Stimulated activated effector memory CD8-positive, alpha-beta T cell treated with anti-CD3 and anti-CD28 coated beads, Interleukin-12 subunit alpha, Interleukin-12 subunit beta, amount 100 ng/mL, for 72 hours (primary cell): ENCODE results near the gene COPE.

Experiments
- ATAC-seq: fragments of 150-1000 bp; cut with Tn5 transposase; 2 replicates; pipeline ENCODE4 v1.10.0; 2021
- DNase-seq, 2 donors: peaks; one replicate each; pipeline ENCODE4 v3.0.0; 2021 to 2022; ENCODE audit warnings: low spot score in 2 of 2
- H3K27ac Mint-ChIP-seq: one replicate; pipeline ENCODE4 v1.8.0; 2022; ENCODE audit warnings: mild to moderate bottlenecking, mixed read lengths
- H3K36me3 Mint-ChIP-seq: one replicate; pipeline ENCODE4 v1.8.0; 2022; ENCODE audit warnings: mild to moderate bottlenecking, mixed read lengths
- H3K4me1 Mint-ChIP-seq: one replicate; pipeline ENCODE4 v1.8.0; 2022; ENCODE audit warnings: mixed read lengths
- H3K4me3 Mint-ChIP-seq: one replicate; pipeline ENCODE4 v1.8.0; 2022; ENCODE audit warnings: mild to moderate bottlenecking, mixed read lengths
- H3K9me3 Mint-ChIP-seq: one replicate; pipeline ENCODE4 v1.8.0; 2022; ENCODE audit warnings: mixed read lengths

Gene COPE

GRCh38 chr19:18860725-18861124, 58.5 kb downstream of the COPE start:
- Mint-ChIP-seq H3K4me1 (no peaks in the 10 kb centered on the region), H3K9me3 (no peaks in the 10 kb centered on the region), H3K36me3 (peaks cover 93% of the 10 kb centered on the region), H3K4me3 (no peak overlapping the region), H3K27ac (peak overlapping the region; percentile 83)
- ATAC-seq (no peak), DNase-seq (no peak)

GRCh38 chr19:18860302-18860700, 58.9 kb downstream of the COPE start:
- Mint-ChIP-seq H3K27ac (no peak overlapping the region), H3K36me3 (peaks cover 93% of the 10 kb centered on the region), H3K4me3 (no peak overlapping the region), H3K4me1 (no peaks in the 10 kb centered on the region), H3K9me3 (no peaks in the 10 kb centered on the region)
- no peak for DNase-seq
- no peak for ATAC-seq

GRCh38 chr19:18859676-18860301, 59.4 kb downstream of the COPE start:
- peaks cover 93% of the 10 kb centered on the region for H3K36me3 Mint-ChIP-seq
- ATAC-seq (no peak), DNase-seq (no peak)
- no peak overlapping the region for H3K4me3 Mint-ChIP-seq
- H3K27ac Mint-ChIP-seq, result no peak overlapping the region
- H3K4me1 Mint-ChIP-seq, result no peaks in the 10 kb centered on the region
- H3K9me3 Mint-ChIP-seq, result no peaks in the 10 kb centered on the region

GRCh38 chr19:18858906-18859646, 60.1 kb downstream of the COPE start:
- DNase-seq, result no peak
- Mint-ChIP-seq H3K4me1 (no peaks in the 10 kb centered on the region), H3K9me3 (no peaks in the 10 kb centered on the region), H3K4me3 (no peak overlapping the region), H3K36me3 (peaks cover 93% of the 10 kb centered on the region), H3K27ac (no peak overlapping the region)
- ATAC-seq, result no peak

- no peak for ATAC-seq
- Mint-ChIP-seq H3K4me3 (no peak overlapping the region), H3K27ac (no peak overlapping the region), H3K4me1 (no peaks in the 10 kb centered on the region), H3K9me3 (no peaks in the 10 kb centered on the region), H3K36me3 (peaks cover 93% of the 10 kb centered on the region)
- no peak for DNase-seq
Measured at GRCh38 chr19:18857223-18857622, 62.0 kb downstream of the COPE start.

GRCh38 chr19:18856385-18857126, 62.6 kb downstream of the COPE start:
- no peak for DNase-seq
- Mint-ChIP-seq H3K4me3 (no peak overlapping the region), H3K9me3 (no peaks in the 10 kb centered on the region), H3K36me3 (peaks cover 93% of the 10 kb centered on the region), H3K4me1 (no peaks in the 10 kb centered on the region), H3K27ac (no peak overlapping the region)
- no peak for ATAC-seq

- H3K9me3 Mint-ChIP-seq, result no peaks in the 10 kb centered on the region
- H3K27ac Mint-ChIP-seq, result no peak overlapping the region
- DNase-seq (no peak), ATAC-seq (no peak)
- H3K4me1 Mint-ChIP-seq, result peaks cover 3% of the 10 kb centered on the region
- H3K36me3 Mint-ChIP-seq, result peaks cover 93% of the 10 kb centered on the region
- no peak overlapping the region for H3K4me3 Mint-ChIP-seq
Measured at GRCh38 chr19:18855647-18856384, 63.4 kb downstream of the COPE start.

GRCh38 chr19:18854982-18855381, 64.2 kb downstream of the COPE start:
- DNase-seq (no peak), ATAC-seq (no peak)
- Mint-ChIP-seq H3K27ac (no peak overlapping the region), H3K4me1 (peaks cover 12% of the 10 kb centered on the region), H3K9me3 (no peaks in the 10 kb centered on the region), H3K4me3 (no peak overlapping the region), H3K36me3 (peaks cover 94% of the 10 kb centered on the region)

- Mint-ChIP-seq H3K9me3 (no peaks in the 10 kb centered on the region), H3K36me3 (peaks cover 100% of the 10 kb centered on the region), H3K4me3 (no peak overlapping the region), H3K27ac (no peak overlapping the region), H3K4me1 (peaks cover 22% of the 10 kb centered on the region)
- no peak for DNase-seq
- no peak for ATAC-seq
Measured at GRCh38 chr19:18853755-18854427, 65.3 kb downstream of the COPE start.

GRCh38 chr19:18852648-18853047, 66.5 kb downstream of the COPE start:
- Mint-ChIP-seq H3K36me3 (peaks cover 100% of the 10 kb centered on the region), H3K9me3 (no peaks in the 10 kb centered on the region), H3K4me1 (peaks cover 30% of the 10 kb centered on the region), H3K27ac (peak overlapping the region; percentile 10), H3K4me3 (no peak overlapping the region)
- DNase-seq, result no peak
- ATAC-seq, result no peak

- H3K4me1 Mint-ChIP-seq, result peaks cover 38% of the 10 kb centered on the region
- no peaks in the 10 kb centered on the region for H3K9me3 Mint-ChIP-seq
- DNase-seq (no peak), ATAC-seq (no peak)
- no peak overlapping the region for H3K27ac Mint-ChIP-seq
- H3K4me3 Mint-ChIP-seq, result no peak overlapping the region
- H3K36me3 Mint-ChIP-seq, result peaks cover 100% of the 10 kb centered on the region
Measured at GRCh38 chr19:18851673-18852325, 67.4 kb downstream of the COPE start.

- no peak for DNase-seq
- peaks cover 100% of the 10 kb centered on the region for H3K36me3 Mint-ChIP-seq
- H3K4me1 Mint-ChIP-seq, result peaks cover 49% of the 10 kb centered on the region
- H3K9me3 Mint-ChIP-seq, result no peaks in the 10 kb centered on the region
- no peak for ATAC-seq
- no peak overlapping the region for H3K4me3 Mint-ChIP-seq
- peak overlapping the region; percentile 89 for H3K27ac Mint-ChIP-seq
Measured at GRCh38 chr19:18850471-18851375, 68.5 kb downstream of the COPE start.

GRCh38 chr19:18849838-18850400, 69.3 kb downstream of the COPE start:
- H3K27ac Mint-ChIP-seq, result peak overlapping the region; percentile 89
- peaks cover 91% of the 10 kb centered on the region for H3K36me3 Mint-ChIP-seq
- peaks cover 57% of the 10 kb centered on the region for H3K4me1 Mint-ChIP-seq
- H3K4me3 Mint-ChIP-seq, result peak overlapping the region; percentile 51
- ATAC-seq, result no peak
- DNase-seq, result no peak
- no peaks in the 10 kb centered on the region for H3K9me3 Mint-ChIP-seq
